NOMO-1 treated with DMSO at 0.1 percent for 48 hours (cell line): ENCODE results near the gene TBC1D19.
"Not testable (repeated sequence)": the region's sequence is repeated elsewhere in the genome, so short reads cannot be mapped to it uniquely, and the experiment has no call there.

Source experiments
- DNase-seq: peaks from one replicate; lab custom pipeline; 2025; ENCODE audit not compliant: unreplicated experiment; lab: John Stamatoyannopoulos, UW

TBC1D19 gene

GRCh38 chr4:26596843-26597242 is 13.0 kb downstream of the TBC1D19 start:
- no peak for DNase-seq

- DNase-seq: no peak
Measured at GRCh38 chr4:26601204-26601603, 17.3 kb downstream of the TBC1D19 start.

GRCh38 chr4:26607776-26608175 is 23.9 kb downstream of the TBC1D19 start:
- DNase-seq: no peak

GRCh38 chr4:26609391-26609790 is 25.5 kb downstream of the TBC1D19 start:
- DNase-seq: peak; percentile 22

GRCh38 chr4:26609868-26610267 is 26.0 kb downstream of the TBC1D19 start:
- no peak for DNase-seq

GRCh38 chr4:26611372-26611771 is 27.5 kb downstream of the TBC1D19 start:
- DNase-seq: no peak

- DNase-seq: no peak
Measured at GRCh38 chr4:26611885-26612284, 28.0 kb downstream of the TBC1D19 start.

GRCh38 chr4:26613237-26613636 is 29.4 kb downstream of the TBC1D19 start:
- no peak for DNase-seq

GRCh38 chr4:26613735-26614134 is 29.9 kb downstream of the TBC1D19 start:
- no peak for DNase-seq

- no peak for DNase-seq
Measured at GRCh38 chr4:26619784-26620183, 35.9 kb downstream of the TBC1D19 start.

GRCh38 chr4:26621366-26621765 is 37.5 kb downstream of the TBC1D19 start:
- no peak for DNase-seq

GRCh38 chr4:26622913-26623312 is 39.0 kb downstream of the TBC1D19 start:
- DNase-seq: no peak

- DNase-seq: not testable (repeated sequence)
Measured at GRCh38 chr4:26626658-26627057, 42.8 kb downstream of the TBC1D19 start.

- no peak for DNase-seq
Measured at GRCh38 chr4:26632916-26633315, 49.0 kb downstream of the TBC1D19 start.

GRCh38 chr4:26634237-26634636 is 50.4 kb downstream of the TBC1D19 start:
- DNase-seq: no peak

- DNase-seq: no peak
Measured at GRCh38 chr4:26636458-26636857, 52.6 kb downstream of the TBC1D19 start.

GRCh38 chr4:26640639-26641038 is 56.8 kb downstream of the TBC1D19 start:
- not testable (repeated sequence) for DNase-seq

- no peak for DNase-seq
Measured at GRCh38 chr4:26647523-26648224, 63.8 kb downstream of the TBC1D19 start.

- no peak for DNase-seq
Measured at GRCh38 chr4:26648260-26648659, 64.4 kb downstream of the TBC1D19 start.

GRCh38 chr4:26660261-26660660 is 76.4 kb downstream of the TBC1D19 start:
- DNase-seq: no peak

GRCh38 chr4:26663888-26664287 is 80.0 kb downstream of the TBC1D19 start:
- no peak for DNase-seq

- no peak for DNase-seq
Measured at GRCh38 chr4:26670903-26671537, 87.1 kb downstream of the TBC1D19 start.
